C4-2B (cell line): Measurements from ENCODE around the gene CSGALNACT2.

ENCODE experiments used
- ZFX ChIP-seq: fragments of 450-650 bp; IDR thresholded peaks from 2 replicates; pipeline ENCODE4 v1.6.1; 2017
- TF ChIP-seq, protein P1 (sequence below): fragments of 450-650 bp; conservative IDR thresholded peaks from 2 replicates; pipeline ENCODE4 v1.5.1; 2017; ENCODE audit warnings: mild to moderate bottlenecking

DNA sequence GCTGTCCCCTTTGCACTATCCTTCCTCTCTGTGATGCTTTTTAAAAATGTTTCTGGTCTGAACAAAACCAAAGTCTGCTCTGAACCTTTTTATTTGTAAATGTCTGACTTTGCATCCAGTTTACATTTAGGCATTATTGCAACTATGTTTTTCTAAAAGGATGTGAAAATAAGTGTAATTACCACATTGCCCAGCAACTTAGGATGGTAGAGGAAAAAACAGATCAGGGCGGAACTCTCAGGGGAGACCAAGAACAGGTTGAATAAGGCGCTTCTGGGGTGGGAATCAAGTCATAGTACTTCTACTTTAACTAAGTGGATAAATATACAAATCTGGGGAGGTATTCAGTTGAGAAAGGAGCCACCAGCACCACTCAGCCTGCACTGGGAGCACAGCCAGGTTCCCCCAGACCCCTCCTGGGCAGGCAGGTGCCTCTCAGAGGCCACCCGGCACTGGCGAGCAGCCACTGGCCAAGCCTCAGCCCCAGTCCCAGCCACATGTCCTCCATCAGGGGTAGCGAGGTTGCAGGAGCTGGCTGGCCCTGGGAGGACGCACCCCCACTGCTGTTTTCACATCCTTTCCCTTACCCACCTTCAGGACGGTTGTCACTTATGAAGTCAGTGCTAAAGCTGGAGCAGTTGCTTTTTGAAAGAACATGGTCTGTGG, 11.4 kb upstream of the CSGALNACT2 start:
- TF ChIP-seq, protein P1, sequence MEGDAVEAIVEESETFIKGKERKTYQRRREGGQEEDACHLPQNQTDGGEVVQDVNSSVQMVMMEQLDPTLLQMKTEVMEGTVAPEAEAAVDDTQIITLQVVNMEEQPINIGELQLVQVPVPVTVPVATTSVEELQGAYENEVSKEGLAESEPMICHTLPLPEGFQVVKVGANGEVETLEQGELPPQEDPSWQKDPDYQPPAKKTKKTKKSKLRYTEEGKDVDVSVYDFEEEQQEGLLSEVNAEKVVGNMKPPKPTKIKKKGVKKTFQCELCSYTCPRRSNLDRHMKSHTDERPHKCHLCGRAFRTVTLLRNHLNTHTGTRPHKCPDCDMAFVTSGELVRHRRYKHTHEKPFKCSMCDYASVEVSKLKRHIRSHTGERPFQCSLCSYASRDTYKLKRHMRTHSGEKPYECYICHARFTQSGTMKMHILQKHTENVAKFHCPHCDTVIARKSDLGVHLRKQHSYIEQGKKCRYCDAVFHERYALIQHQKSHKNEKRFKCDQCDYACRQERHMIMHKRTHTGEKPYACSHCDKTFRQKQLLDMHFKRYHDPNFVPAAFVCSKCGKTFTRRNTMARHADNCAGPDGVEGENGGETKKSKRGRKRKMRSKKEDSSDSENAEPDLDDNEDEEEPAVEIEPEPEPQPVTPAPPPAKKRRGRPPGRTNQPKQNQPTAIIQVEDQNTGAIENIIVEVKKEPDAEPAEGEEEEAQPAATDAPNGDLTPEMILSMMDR = no peak
- TF ChIP-seq ZFX = no peak
